GM23338 (cell line): Measurements from ENCODE around the gene OIP5. TPM values are rescaled to one million over a fixed set of nuclear protein-coding genes. Genes with fewer than 3 reads are reported as not detected.

Experiments
- ATAC-seq: fragments of 200-7000 bp; cut with Tn5 transposase; 3 replicates; pipeline ENCODE4 v1.9.1; 2020
- DNase-seq: peaks from one replicate; pipeline ENCODE4 v3.0.0-alpha.2; 2015; ENCODE audit warnings: low spot score
- H2AFZ ChIP-seq: fragments of 200-600 bp; sonication (generic); 2 replicates; pipeline ENCODE4 v1.8.0; 2016; ENCODE audit warnings: antibody characterized with exemption, mild to moderate bottlenecking, moderate library complexity
- H3F3A ChIP-seq: fragments of 200-600 bp; sonication (generic); replicated peaks from 2 replicates; pipeline ENCODE4 v1.8.0; 2017; ENCODE audit warnings: antibody characterized with exemption, mixed run types, low read depth
- H3K27ac ChIP-seq: fragments of 200-600 bp; sonication (generic); 2 replicates; pipeline ENCODE4 v1.6.1; 2016; ENCODE audit warnings: low read depth
- H3K27me3 ChIP-seq: fragments of 200-600 bp; sonication (generic); 2 replicates; pipeline ENCODE4 v1.8.0; 2016; ENCODE audit warnings: mild to moderate bottlenecking, mixed run types, moderate library complexity; ENCODE audit not compliant: insufficient read depth
- H3K36me3 ChIP-seq: fragments of 200-600 bp; sonication (generic); 2 replicates; pipeline ENCODE4 v1.8.0; 2016; ENCODE audit warnings: mild to moderate bottlenecking; ENCODE audit not compliant: insufficient read depth
- H3K4me1 ChIP-seq: fragments of 200-600 bp; sonication (generic); 2 replicates; pipeline ENCODE4 v1.8.0; 2016; ENCODE audit warnings: mild to moderate bottlenecking, moderate library complexity; ENCODE audit not compliant: insufficient read depth
- H3K4me2 ChIP-seq: fragments of 200-600 bp; sonication (generic); 2 replicates; pipeline ENCODE4 v1.7.1; 2017; ENCODE audit warnings: mixed run types
- H3K4me3 ChIP-seq: fragments of 200-600 bp; sonication (generic); 2 replicates; pipeline ENCODE4 v1.6.1; 2016; ENCODE audit warnings: mixed run types
- H3K79me2 ChIP-seq: fragments of 200-600 bp; sonication (generic); replicated peaks from 2 replicates; pipeline ENCODE4 v1.8.0; 2017; ENCODE audit warnings: mild to moderate bottlenecking; ENCODE audit not compliant: insufficient read depth
- H3K9me2 ChIP-seq: fragments of 200-600 bp; sonication (generic); 2 replicates; pipeline ENCODE4 v1.8.0; 2017; ENCODE audit not compliant: insufficient read depth
- H4K20me1 ChIP-seq: fragments of 200-600 bp; sonication (generic); replicated peaks from 2 replicates; pipeline ENCODE4 v1.8.0; 2017; ENCODE audit warnings: mild to moderate bottlenecking; ENCODE audit not compliant: insufficient read depth
- H3K27ac Mint-ChIP-seq: 2 replicates; pipeline ENCODE4 v1.8.0; 2020; ENCODE audit warnings: inconsistent platforms, mild to moderate bottlenecking, moderate library complexity, mixed read lengths
- H3K27me3 Mint-ChIP-seq: 3 replicates; pipeline ENCODE4 v1.8.0; 2022; ENCODE audit warnings: low read depth, mild to moderate bottlenecking, moderate library complexity, mixed read lengths, inconsistent platforms; ENCODE audit not compliant: insufficient read depth, poor library complexity
- H3K36me3 Mint-ChIP-seq: 3 replicates; pipeline ENCODE4 v1.8.0; 2021; ENCODE audit warnings: low read depth, mild to moderate bottlenecking, inconsistent platforms, moderate library complexity, mixed read lengths
- H3K4me1 Mint-ChIP-seq: 3 replicates; pipeline ENCODE4 v1.8.0; 2020; ENCODE audit warnings: mild to moderate bottlenecking, inconsistent platforms, mixed read lengths
- H3K4me3 Mint-ChIP-seq: 3 replicates; pipeline ENCODE4 v1.8.0; 2021; ENCODE audit warnings: moderate library complexity, mild to moderate bottlenecking, inconsistent platforms, mixed read lengths
- H3K9me3 Mint-ChIP-seq: 3 replicates; pipeline ENCODE4 v1.8.0; 2020; ENCODE audit warnings: moderate library complexity, mild to moderate bottlenecking, inconsistent platforms, mixed read lengths
- CREB1 ChIP-seq: fragments of 250-450 bp; sonication (Bioruptor Pico); IDR thresholded peaks from 2 replicates; pipeline ENCODE4 v1.5.0; 2020; ENCODE audit warnings: low read depth, mild to moderate bottlenecking, moderate library complexity
- EZH2 ChIP-seq: fragments of 200-600 bp; sonication (generic); IDR thresholded peaks from one replicate; pipeline ENCODE4 v1.8.0; 2017; ENCODE audit warnings: antibody characterized with exemption, mild to moderate bottlenecking, low read depth; ENCODE audit not compliant: unreplicated experiment
- EZH2phosphoT487 ChIP-seq: fragments of 200-600 bp; sonication (generic); IDR thresholded peaks from one replicate; pipeline ENCODE4 v1.8.1; 2018; ENCODE audit warnings: antibody characterized with exemption; ENCODE audit not compliant: unreplicated experiment
- JUNB ChIP-seq: IDR thresholded peaks from one replicate; pipeline ENCODE4 v1.6.1; 2016; ENCODE audit warnings: antibody characterized with exemption; ENCODE audit not compliant: unreplicated experiment
- NANOG ChIP-seq: IDR thresholded peaks from 2 replicates; pipeline ENCODE4 v1.6.1; 2016; ENCODE audit warnings: antibody characterized with exemption, borderline replicate concordance
- POLR2AphosphoS5 ChIP-seq: IDR thresholded peaks from 2 replicates; pipeline ENCODE4 v1.6.1; 2016; ENCODE audit warnings: antibody characterized with exemption, low read depth
- STAT1 ChIP-seq: IDR thresholded peaks from one replicate; pipeline ENCODE4 v1.6.1; 2016; ENCODE audit warnings: antibody characterized with exemption; ENCODE audit not compliant: unreplicated experiment
- ZNF114 ChIP-seq: fragments of 250-450 bp; sonication (Bioruptor Pico); IDR thresholded peaks from 2 replicates; pipeline ENCODE4 v1.5.0; 2020; ENCODE audit warnings: mild to moderate bottlenecking, moderate library complexity
- ZNF331 ChIP-seq: fragments of 250-450 bp; sonication (Bioruptor Pico); IDR thresholded peaks from 2 replicates; pipeline ENCODE4 v1.5.0; 2020; ENCODE audit warnings: low read depth, mild to moderate bottlenecking, moderate library complexity
- polyA plus RNA-seq: library from polyadenylated mRNA; unstranded; fragments of >200 nt; fragmentation: Nextera tagmentation; extraction: Ambion mirVana; gene quantifications from 2 replicates; pipeline ENCODE4 v1.2.1, GENCODE V29; 2016
- total RNA-seq: library from RNA; depleted of rRNA; stranded (reverse); fragments of >200 nt; shearing (Covaris generic); gene quantifications from 2 replicates; pipeline ENCODE4 v1.2.3, GENCODE V29; 2014
- TF ChIP-seq, protein P1 (sequence below), 2 experiments: fragments of 200-600 bp in 1 of 2; sonication (generic) in 1 of 2; conservative IDR thresholded peaks; 2 replicates each; pipeline versions ENCODE4 v1.5.1 to v1.6.1; 2016 to 2017; ENCODE audit warnings: antibody characterized with exemption in 2 of 2, low read depth in 2 of 2, mild to moderate bottlenecking in 2 of 2, moderate library complexity in 1 of 2
- TF ChIP-seq, protein P2 (sequence below): IDR thresholded peaks from one replicate; pipeline ENCODE4 v1.6.1; 2018; ENCODE audit warnings: antibody characterized with exemption; ENCODE audit not compliant: unreplicated experiment
- TF ChIP-seq, protein P3 (sequence below): IDR thresholded peaks from 2 replicates; pipeline ENCODE4 v1.6.1; 2016; ENCODE audit warnings: antibody characterized with exemption
- TF ChIP-seq, protein P4 (sequence below): fragments of 250-450 bp; sonication (Bioruptor Pico); IDR thresholded peaks from 2 replicates; pipeline ENCODE4 v1.5.0; 2020; ENCODE audit warnings: mild to moderate bottlenecking, moderate library complexity

OIP5 gene
- total and polyA plus RNA-seq, 2 experiments from 2014 or later = 61.1 to 71.7 TPM

DNA sequence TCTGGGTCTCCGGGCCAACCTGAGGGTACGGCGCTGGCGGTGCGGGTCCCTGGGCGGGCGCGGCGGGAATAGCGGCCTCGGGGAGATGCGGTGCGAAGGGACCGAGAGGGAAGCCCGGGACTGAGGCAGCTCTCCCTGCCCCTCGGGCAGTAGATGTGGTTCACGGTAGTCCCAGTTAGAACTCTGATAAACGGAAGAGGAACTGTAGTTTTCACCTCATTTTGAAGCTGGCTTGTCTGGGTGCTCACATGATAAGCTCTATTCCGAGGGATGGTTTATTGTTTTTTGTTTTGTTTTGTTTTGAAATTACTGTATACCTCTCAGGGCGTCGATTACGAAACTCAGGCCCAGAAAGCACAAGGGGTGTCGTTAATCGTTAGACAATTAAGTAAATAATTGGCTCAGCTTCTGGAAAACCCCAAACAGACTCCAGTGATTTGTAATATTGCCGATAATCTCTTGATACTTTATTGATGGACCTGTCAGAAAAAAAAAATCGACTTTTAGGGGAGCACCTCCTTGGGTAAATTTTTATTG lies 703 bp upstream of the OIP5 start:
- Histone ChIP-seq H4K20me1 (peaks cover 9% of the 10 kb centered on the region), H3K36me3 (peaks cover 6% of the 10 kb centered on the region; the same call in 1 of the 2 replicates), H3K9me2 (no peaks in the 10 kb centered on the region), H3K4me1 (peaks cover 17% of the 10 kb centered on the region; the same call in 1 of the 2 replicates), H3K27me3 (no peaks in the 10 kb centered on the region), H3K4me3 (peak overlapping the region; percentile 75), H3K4me2 (peak overlapping the region; percentile 83), H2AFZ (no peak overlapping the region; the same call in 1 of the 2 replicates), H3K79me2 (peaks cover 64% of the 10 kb centered on the region), H3K27ac (peak overlapping the region; percentile 73), H3F3A (no peaks in the 10 kb centered on the region; the same call in 1 of the 2 replicates)
- ATAC-seq (peak; percentile 64), DNase-seq (no peak)
- Mint-ChIP-seq H3K36me3 (peaks cover 21% of the 10 kb centered on the region), H3K27ac (peak overlapping the region; percentile 99), H3K4me1 (peaks cover 8% of the 10 kb centered on the region; the same call in 2 of the 3 replicates), H3K9me3 (no peaks in the 10 kb centered on the region; the same call in 2 of the 3 replicates), H3K4me3 (peak overlapping the region; percentile 98), H3K27me3 (peaks cover 7% of the 10 kb centered on the region)
- TF ChIP-seq ZNF331 (CRISPR knock-in tag) (no peak), JUNB (no peak), POLR2AphosphoS5 (no peak), CREB1 (no peak), EZH2 (no peak), ZNF114 (no peak), NANOG (no peak), EZH2phosphoT487 (no peak), STAT1 (no peak)
- TF ChIP-seq, protein P1, sequence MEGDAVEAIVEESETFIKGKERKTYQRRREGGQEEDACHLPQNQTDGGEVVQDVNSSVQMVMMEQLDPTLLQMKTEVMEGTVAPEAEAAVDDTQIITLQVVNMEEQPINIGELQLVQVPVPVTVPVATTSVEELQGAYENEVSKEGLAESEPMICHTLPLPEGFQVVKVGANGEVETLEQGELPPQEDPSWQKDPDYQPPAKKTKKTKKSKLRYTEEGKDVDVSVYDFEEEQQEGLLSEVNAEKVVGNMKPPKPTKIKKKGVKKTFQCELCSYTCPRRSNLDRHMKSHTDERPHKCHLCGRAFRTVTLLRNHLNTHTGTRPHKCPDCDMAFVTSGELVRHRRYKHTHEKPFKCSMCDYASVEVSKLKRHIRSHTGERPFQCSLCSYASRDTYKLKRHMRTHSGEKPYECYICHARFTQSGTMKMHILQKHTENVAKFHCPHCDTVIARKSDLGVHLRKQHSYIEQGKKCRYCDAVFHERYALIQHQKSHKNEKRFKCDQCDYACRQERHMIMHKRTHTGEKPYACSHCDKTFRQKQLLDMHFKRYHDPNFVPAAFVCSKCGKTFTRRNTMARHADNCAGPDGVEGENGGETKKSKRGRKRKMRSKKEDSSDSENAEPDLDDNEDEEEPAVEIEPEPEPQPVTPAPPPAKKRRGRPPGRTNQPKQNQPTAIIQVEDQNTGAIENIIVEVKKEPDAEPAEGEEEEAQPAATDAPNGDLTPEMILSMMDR (conservative IDR thresholded peaks at IDR 0.05; ENCODE audit: low read depth in 2 of 2) = no peak
- TF ChIP-seq, protein P2, sequence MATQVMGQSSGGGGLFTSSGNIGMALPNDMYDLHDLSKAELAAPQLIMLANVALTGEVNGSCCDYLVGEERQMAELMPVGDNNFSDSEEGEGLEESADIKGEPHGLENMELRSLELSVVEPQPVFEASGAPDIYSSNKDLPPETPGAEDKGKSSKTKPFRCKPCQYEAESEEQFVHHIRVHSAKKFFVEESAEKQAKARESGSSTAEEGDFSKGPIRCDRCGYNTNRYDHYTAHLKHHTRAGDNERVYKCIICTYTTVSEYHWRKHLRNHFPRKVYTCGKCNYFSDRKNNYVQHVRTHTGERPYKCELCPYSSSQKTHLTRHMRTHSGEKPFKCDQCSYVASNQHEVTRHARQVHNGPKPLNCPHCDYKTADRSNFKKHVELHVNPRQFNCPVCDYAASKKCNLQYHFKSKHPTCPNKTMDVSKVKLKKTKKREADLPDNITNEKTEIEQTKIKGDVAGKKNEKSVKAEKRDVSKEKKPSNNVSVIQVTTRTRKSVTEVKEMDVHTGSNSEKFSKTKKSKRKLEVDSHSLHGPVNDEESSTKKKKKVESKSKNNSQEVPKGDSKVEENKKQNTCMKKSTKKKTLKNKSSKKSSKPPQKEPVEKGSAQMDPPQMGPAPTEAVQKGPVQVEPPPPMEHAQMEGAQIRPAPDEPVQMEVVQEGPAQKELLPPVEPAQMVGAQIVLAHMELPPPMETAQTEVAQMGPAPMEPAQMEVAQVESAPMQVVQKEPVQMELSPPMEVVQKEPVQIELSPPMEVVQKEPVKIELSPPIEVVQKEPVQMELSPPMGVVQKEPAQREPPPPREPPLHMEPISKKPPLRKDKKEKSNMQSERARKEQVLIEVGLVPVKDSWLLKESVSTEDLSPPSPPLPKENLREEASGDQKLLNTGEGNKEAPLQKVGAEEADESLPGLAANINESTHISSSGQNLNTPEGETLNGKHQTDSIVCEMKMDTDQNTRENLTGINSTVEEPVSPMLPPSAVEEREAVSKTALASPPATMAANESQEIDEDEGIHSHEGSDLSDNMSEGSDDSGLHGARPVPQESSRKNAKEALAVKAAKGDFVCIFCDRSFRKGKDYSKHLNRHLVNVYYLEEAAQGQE = no peak
- TF ChIP-seq, protein P3, sequence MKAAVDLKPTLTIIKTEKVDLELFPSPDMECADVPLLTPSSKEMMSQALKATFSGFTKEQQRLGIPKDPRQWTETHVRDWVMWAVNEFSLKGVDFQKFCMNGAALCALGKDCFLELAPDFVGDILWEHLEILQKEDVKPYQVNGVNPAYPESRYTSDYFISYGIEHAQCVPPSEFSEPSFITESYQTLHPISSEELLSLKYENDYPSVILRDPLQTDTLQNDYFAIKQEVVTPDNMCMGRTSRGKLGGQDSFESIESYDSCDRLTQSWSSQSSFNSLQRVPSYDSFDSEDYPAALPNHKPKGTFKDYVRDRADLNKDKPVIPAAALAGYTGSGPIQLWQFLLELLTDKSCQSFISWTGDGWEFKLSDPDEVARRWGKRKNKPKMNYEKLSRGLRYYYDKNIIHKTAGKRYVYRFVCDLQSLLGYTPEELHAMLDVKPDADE = no peak
- TF ChIP-seq, protein P4, sequence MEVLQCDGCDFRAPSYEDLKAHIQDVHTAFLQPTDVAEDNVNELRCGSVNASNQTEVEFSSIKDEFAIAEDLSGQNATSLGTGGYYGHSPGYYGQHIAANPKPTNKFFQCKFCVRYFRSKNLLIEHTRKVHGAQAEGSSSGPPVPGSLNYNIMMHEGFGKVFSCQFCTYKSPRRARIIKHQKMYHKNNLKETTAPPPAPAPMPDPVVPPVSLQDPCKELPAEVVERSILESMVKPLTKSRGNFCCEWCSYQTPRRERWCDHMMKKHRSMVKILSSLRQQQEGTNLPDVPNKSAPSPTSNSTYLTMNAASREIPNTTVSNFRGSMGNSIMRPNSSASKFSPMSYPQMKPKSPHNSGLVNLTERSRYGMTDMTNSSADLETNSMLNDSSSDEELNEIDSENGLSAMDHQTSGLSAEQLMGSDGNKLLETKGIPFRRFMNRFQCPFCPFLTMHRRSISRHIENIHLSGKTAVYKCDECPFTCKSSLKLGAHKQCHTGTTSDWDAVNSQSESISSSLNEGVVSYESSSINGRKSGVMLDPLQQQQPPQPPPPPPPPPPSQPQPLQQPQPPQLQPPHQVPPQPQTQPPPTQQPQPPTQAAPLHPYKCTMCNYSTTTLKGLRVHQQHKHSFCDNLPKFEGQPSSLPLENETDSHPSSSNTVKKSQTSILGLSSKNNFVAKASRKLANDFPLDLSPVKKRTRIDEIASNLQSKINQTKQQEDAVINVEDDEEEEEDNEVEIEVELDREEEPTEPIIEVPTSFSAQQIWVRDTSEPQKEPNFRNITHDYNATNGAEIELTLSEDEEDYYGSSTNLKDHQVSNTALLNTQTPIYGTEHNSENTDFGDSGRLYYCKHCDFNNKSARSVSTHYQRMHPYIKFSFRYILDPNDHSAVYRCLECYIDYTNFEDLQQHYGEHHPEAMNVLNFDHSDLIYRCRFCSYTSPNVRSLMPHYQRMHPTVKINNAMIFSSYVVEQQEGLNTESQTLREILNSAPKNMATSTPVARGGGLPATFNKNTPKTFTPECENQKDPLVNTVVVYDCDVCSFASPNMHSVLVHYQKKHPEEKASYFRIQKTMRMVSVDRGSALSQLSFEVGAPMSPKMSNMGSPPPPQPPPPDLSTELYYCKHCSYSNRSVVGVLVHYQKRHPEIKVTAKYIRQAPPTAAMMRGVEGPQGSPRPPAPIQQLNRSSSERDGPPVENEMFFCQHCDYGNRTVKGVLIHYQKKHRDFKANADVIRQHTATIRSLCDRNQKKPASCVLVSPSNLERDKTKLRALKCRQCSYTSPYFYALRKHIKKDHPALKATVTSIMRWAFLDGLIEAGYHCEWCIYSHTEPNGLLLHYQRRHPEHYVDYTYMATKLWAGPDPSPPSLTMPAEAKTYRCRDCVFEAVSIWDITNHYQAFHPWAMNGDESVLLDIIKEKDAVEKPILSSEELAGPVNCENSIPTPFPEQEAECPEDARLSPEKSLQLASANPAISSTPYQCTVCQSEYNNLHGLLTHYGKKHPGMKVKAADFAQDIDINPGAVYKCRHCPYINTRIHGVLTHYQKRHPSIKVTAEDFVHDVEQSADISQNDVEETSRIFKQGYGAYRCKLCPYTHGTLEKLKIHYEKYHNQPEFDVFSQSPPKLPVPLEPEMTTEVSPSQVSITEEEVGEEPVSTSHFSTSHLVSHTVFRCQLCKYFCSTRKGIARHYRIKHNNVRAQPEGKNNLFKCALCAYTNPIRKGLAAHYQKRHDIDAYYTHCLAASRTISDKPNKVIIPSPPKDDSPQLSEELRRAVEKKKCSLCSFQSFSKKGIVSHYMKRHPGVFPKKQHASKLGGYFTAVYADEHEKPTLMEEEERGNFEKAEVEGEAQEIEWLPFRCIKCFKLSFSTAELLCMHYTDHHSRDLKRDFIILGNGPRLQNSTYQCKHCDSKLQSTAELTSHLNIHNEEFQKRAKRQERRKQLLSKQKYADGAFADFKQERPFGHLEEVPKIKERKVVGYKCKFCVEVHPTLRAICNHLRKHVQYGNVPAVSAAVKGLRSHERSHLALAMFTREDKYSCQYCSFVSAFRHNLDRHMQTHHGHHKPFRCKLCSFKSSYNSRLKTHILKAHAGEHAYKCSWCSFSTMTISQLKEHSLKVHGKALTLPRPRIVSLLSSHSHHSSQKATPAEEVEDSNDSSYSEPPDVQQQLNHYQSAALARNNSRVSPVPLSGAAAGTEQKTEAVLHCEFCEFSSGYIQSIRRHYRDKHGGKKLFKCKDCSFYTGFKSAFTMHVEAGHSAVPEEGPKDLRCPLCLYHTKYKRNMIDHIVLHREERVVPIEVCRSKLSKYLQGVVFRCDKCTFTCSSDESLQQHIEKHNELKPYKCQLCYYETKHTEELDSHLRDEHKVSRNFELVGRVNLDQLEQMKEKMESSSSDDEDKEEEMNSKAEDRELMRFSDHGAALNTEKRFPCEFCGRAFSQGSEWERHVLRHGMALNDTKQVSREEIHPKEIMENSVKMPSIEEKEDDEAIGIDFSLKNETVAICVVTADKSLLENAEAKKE (CRISPR knock-in tag) = no peak
